ENCODE measurements around the gene ATP10A.

DNA sequence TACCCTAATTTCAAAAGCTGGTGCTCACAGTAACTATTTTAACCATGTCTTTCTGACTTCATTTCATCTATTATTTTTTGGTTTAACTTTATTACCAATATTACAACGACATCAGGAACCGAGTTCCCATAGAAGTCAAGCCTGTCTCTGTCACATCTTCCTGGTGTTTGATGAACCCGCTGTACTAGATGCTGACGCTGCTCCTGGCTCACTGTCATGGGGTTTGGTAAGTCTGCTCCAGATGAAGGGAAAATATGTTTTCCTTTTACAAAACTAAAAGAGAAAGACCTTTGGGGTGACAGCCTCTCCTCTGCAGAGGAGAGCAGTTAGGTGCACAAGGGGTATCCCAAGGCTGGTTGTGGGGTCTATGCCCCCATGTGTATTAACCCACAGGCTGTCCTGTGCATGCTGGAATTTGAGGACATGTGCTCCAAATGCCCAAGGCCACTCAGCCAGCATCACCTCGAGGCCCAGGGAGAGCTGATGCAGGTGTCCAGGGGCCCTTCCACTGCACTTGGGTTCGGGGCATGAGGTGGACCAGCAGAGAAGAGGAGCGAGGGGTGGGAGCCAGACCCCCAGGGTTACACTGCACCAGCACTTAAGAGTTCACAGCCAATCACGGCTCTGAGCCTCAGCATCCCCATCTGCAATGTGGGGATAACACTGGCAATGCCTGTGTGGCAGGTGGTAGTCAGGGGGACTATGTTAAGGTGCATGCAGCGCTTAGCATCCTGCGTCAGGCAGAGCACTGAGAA lies 62.2 kb downstream of the ATP10A start:
- TF ChIP-seq, protein P1, sequence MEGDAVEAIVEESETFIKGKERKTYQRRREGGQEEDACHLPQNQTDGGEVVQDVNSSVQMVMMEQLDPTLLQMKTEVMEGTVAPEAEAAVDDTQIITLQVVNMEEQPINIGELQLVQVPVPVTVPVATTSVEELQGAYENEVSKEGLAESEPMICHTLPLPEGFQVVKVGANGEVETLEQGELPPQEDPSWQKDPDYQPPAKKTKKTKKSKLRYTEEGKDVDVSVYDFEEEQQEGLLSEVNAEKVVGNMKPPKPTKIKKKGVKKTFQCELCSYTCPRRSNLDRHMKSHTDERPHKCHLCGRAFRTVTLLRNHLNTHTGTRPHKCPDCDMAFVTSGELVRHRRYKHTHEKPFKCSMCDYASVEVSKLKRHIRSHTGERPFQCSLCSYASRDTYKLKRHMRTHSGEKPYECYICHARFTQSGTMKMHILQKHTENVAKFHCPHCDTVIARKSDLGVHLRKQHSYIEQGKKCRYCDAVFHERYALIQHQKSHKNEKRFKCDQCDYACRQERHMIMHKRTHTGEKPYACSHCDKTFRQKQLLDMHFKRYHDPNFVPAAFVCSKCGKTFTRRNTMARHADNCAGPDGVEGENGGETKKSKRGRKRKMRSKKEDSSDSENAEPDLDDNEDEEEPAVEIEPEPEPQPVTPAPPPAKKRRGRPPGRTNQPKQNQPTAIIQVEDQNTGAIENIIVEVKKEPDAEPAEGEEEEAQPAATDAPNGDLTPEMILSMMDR (optimal IDR thresholded peaks at IDR 0.05 in 1 of 3, IDR thresholded peaks at IDR 0.05 in 1 of 3, conservative IDR thresholded peaks at IDR 0.05 in 1 of 3; ENCODE audit: extremely low read depth in 1 of 3, insufficient read depth in 2 of 3, low read length in 3 of 3), result no peak
- no peak for TF ChIP-seq EZH2 (IDR thresholded peaks at IDR 0.05; ENCODE audit: low read length)
